AG09319 (cell line): ENCODE data around the gene BUD13.

Experiments used
- DNase-seq: peaks from one replicate; pipeline ENCODE4 v3.0.0-alpha.2; 2010; ENCODE audit warnings: low read depth; ENCODE audit errors: extremely low read depth
- CTCF ChIP-seq: IDR thresholded peaks from 2 replicates; pipeline ENCODE4 v1.5.1; 2011; ENCODE audit warnings: low read depth, mild to moderate bottlenecking, inconsistent platforms, low read length, moderate library complexity

Gene BUD13

DNA sequence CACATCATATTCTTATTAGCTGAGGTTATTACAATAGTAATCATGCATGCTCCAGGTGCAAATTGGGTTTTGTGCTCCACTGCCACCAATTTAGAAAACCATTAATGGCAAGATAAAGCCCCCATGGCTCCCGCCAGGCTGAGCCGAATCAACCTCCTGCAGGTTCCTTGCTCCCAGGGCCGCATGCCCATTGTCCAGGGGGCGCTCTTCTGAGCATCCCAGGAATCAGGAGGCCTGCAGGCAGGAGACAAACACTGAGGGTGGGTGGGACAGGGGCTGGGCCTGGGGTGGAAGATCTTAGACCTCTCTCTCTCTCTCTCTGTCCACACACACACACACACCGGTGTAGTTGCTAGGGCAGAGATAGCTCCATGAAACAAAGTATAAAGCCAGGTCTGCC lies 57.4 kb downstream of the BUD13 start:
- no peak for TF ChIP-seq CTCF
- no peak for DNase-seq

GRCh38 chr11:116714902-116715301 lies 57.9 kb downstream of the BUD13 start:
- no peak for TF ChIP-seq CTCF

DNA sequence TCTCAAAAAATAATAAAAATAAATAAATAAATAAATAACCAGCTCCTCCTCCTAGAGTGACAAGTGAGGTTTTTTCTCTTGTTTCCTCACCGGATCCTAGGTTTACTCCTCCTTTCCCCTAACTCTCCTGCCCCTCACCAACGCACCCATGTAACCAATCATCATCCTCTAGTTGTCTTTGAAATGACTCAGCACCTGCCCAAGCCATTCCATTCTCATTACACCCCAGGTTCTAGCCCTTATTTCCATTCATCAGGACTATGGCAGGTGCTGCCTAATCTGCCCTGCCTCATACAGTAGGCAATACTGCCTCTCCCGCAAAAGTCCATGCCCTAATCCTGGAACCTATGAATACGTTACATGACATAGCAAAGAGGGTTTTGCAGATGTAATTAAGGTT lies 60.4 kb downstream of the BUD13 start:
- no peak for TF ChIP-seq CTCF
- DNase-seq, result no peak

More at GRCh38 chr11:116714902-116715301, 57.9 kb downstream of the BUD13 start:
- no peak for DNase-seq

DNA sequence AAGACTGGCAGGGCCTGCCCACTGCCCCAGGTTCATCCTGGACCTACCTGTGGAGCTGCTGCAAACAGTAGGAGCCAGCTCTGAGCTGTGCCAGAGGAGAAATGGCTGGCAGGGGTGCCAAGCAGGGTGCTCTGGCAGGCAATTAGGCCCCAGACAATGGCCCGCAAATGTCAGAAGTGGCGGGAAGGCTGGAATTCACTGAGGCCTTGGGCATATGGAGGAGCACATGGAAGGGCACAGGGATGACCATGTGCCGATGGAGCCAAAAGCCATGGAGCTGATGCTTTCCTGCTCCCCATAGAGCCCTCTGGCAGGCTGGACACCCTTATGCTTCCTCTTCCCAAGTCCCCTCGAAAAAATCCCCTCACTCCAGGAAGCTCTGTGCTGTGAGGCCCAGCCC lies 62.0 kb downstream of the BUD13 start:
- TF ChIP-seq CTCF, result no peak
- DNase-seq, result no peak

DNA sequence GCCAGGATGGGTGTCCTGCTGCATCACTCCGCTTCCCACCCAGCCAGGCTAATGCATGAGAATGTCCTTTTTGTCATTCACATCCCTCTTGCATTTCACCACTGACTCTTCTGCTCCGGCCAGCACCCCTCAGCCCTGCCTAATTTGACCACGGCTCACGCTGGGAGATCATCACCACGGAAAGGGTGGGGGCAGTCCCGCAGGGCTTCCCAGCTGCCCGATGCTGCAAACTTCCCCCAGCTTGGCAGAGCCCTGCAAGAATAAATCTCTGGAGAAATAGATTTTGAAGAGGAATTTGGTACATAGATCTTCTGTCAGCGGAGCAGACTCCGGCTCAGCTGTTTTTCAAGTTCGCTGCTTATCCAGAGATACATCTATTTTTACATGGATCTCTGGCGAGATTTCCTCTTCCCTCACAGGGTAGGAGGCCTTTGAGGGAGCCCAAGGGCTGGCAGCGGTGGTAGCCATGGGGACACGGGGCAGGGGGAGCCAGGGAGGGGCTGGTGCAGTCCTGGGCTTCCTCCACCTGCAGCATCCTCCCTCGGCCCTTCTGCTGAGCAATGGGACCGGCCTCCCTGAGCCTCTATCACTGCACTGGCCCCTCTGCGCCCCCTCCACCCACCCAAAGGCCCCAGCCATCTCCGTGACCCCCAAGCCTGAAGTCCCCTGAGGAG lies 62.6 kb downstream of the BUD13 start:
- no peak for TF ChIP-seq CTCF
- DNase-seq, result no peak

DNA sequence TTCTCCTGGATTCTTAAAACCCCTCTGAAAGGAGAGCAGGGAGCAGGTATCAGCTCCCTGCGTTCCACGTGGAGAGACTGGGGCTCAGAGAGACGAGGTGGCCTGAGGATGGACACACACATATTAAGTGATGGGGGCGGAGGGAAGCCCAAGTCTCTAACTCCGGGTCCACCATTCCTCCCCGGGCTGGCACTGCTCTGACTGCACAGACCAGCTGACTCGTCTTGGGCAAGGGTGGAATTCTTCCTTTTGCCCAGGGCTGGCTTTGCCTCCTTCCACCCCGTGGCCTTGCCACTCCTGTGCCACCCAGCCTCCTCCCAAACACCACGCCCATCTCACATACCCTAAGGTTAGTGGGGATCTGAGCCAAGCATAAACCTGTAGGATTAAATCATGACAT lies 65.0 kb downstream of the BUD13 start:
- no peak for DNase-seq
- TF ChIP-seq CTCF, result no peak

DNA sequence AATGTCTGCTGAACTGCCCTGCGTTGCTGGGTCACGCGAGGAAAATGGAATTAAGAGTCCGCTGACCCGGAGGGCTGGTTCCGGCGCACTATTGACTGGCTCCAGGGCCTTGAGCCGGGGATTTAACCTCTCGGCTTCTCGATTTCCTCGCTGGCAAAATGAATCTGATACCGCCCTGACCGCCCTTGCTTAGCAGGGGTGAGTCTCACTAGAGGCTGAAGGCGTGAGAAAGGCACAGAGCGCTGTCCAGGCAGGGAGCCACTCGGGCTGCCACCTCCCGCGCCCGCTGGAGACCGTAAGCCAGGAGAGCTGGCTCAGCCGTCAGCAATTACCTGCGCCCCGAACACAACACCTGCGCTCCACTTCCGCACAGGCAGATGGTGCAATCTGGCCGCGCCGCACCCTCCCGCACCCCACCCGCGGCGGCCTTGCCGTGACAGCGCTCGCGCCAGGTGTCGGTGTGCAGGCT lies 65.6 kb downstream of the BUD13 start:
- TF ChIP-seq CTCF, result no peak
- DNase-seq, result no peak
